HepG2 (cell line): Measurements from ENCODE around the gene SRP68. TPM values are rescaled to one million over a fixed set of nuclear protein-coding genes. Genes with fewer than 3 reads are reported as not detected.
A peak's percentile ranks its signal among the peaks of the same experiment; 100 is the strongest.

Experiments
- BRD4 ChIP-seq: sonication (generic); formaldehyde crosslinking; IDR thresholded peaks from 2 replicates; pipeline ENCODE4 v1.4.0; 2020; ENCODE audit warnings: missing genetic modification reagents
- FOXP1 ChIP-seq, 2 experiments: fragments of 450-650 bp in 1 of 2; IDR thresholded peaks; 2 replicates each; pipeline ENCODE4 v1.6.1; 2017 to 2018; ENCODE audit warnings: antibody characterized with exemption in 1 of 2
- HNF4G ChIP-seq, 2 experiments: sonication (generic) in 1 of 2; formaldehyde crosslinking in 1 of 2; IDR thresholded peaks; 2 replicates each; pipeline versions ENCODE4 v1.4.0 to v1.6.1; 2011 to 2020; ENCODE audit warnings: borderline replicate concordance in 2 of 2, low read depth in 2 of 2, mild to moderate bottlenecking in 2 of 2, low read length in 1 of 2, missing genetic modification reagents in 1 of 2, moderate library complexity in 1 of 2
- HNRNPH1 ChIP-seq: fragments of 200-400 bp; formaldehyde crosslinking; optimal IDR thresholded peaks from 2 replicates; pipeline ENCODE3; 2017; ENCODE audit warnings: mild to moderate bottlenecking, low read depth, low read length
- KDM4B ChIP-seq: sonication (generic); formaldehyde crosslinking; IDR thresholded peaks from 2 replicates; pipeline ENCODE4 v1.4.0; 2020; ENCODE audit warnings: missing genetic modification reagents
- NAIF1 ChIP-seq: sonication (generic); formaldehyde crosslinking; IDR thresholded peaks from 2 replicates; pipeline ENCODE4 v1.5.0; 2020; ENCODE audit warnings: mild to moderate bottlenecking, missing genetic modification reagents, borderline replicate concordance
- RFXAP ChIP-seq: sonication (generic); formaldehyde crosslinking; IDR thresholded peaks from 2 replicates; pipeline ENCODE4 v1.4.0; 2020; ENCODE audit warnings: missing genetic modification reagents, borderline replicate concordance
- SP5 ChIP-seq: IDR thresholded peaks from 2 replicates; pipeline ENCODE4 v1.6.1; 2016; ENCODE audit warnings: low read depth, borderline replicate concordance
- TRAFD1 ChIP-seq: sonication (generic); formaldehyde crosslinking; IDR thresholded peaks from 2 replicates; pipeline ENCODE4 v1.5.1; 2020; ENCODE audit warnings: missing genetic modification reagents, mild to moderate bottlenecking, borderline replicate concordance
- ZFP90 ChIP-seq: sonication (generic); formaldehyde crosslinking; IDR thresholded peaks from 2 replicates; pipeline ENCODE4 v1.8.0; 2022; ENCODE audit warnings: missing genetic modification reagents, mild to moderate bottlenecking, inconsistent platforms, borderline replicate concordance
- ZMYM4 ChIP-seq: sonication (generic); formaldehyde crosslinking; IDR thresholded peaks from 2 replicates; pipeline ENCODE4 v1.8.1; 2023; ENCODE audit warnings: mild to moderate bottlenecking, missing genetic modification reagents
- ZNF17 ChIP-seq: sonication (generic); formaldehyde crosslinking; IDR thresholded peaks from 2 replicates; pipeline ENCODE4 v1.5.0; 2020; ENCODE audit warnings: mild to moderate bottlenecking, missing genetic modification reagents
- ZNF281 ChIP-seq: sonication (generic); formaldehyde crosslinking; IDR thresholded peaks from 2 replicates; pipeline ENCODE4 v1.4.0; 2020; ENCODE audit warnings: missing genetic modification reagents, borderline replicate concordance
- ZNF557 ChIP-seq: sonication (generic); formaldehyde crosslinking; IDR thresholded peaks from 2 replicates; pipeline ENCODE4 v1.4.0; 2020; ENCODE audit warnings: missing genetic modification reagents
- ZNF75D ChIP-seq: sonication (generic); formaldehyde crosslinking; IDR thresholded peaks from 2 replicates; pipeline ENCODE4 v1.8.1; 2023; ENCODE audit warnings: missing genetic modification reagents, mild to moderate bottlenecking, borderline replicate concordance
- ZSCAN12 ChIP-seq: sonication (generic); formaldehyde crosslinking; IDR thresholded peaks from 2 replicates; pipeline ENCODE4 v1.9.0; 2021; ENCODE audit warnings: mild to moderate bottlenecking, missing genetic modification reagents
- polyA plus RNA-seq, 8 experiments: library from polyadenylated mRNA; depleted of rRNA in 3 of 8; stranded (reverse) in 7 of 8; unstranded in 1 of 8; fragments of >200 nt; fragmentation: Illumina TruSeq in 4 of 8; extraction: Trizol in 4 of 8; gene quantifications; 2 replicates each; pipeline versions ENCODE4 v1.2.1 to v1.2.3, GENCODE V29; 2011 to 2016; ENCODE audit warnings: low read depth in 4 of 8, missing spikeins in 1 of 8, mixed read lengths in 1 of 8; ENCODE audit not compliant: insufficient read depth in 1 of 8
- total RNA-seq, 5 experiments: library from RNA; depleted of rRNA; stranded (reverse); fragments of >200 nt; fragmentation: Illumina TruSeq; extraction: Trizol; gene quantifications; 2 replicates each; pipeline ENCODE4 v1.2.3, GENCODE V29; 2016; ENCODE audit warnings: low read depth in 1 of 5
- TF ChIP-seq, protein P1 (sequence below): IDR thresholded peaks from 2 replicates; pipeline ENCODE4 v1.6.1; 2016; ENCODE audit warnings: mild to moderate bottlenecking, missing biosample characterization, missing genetic modification reagents
- TF ChIP-seq, protein P2 (sequence below), 2 experiments: sonication (generic) in 1 of 2; formaldehyde crosslinking in 1 of 2; IDR thresholded peaks; 2 replicates each; pipeline versions ENCODE4 v1.4.0 to v1.6.1; 2018 to 2020; ENCODE audit warnings: missing genetic modification reagents in 2 of 2, borderline replicate concordance in 1 of 2, low read depth in 1 of 2, mild to moderate bottlenecking in 1 of 2, missing biosample characterization in 1 of 2
- TF ChIP-seq, protein P3 (sequence below): sonication (generic); formaldehyde crosslinking; IDR thresholded peaks from 2 replicates; pipeline ENCODE4 v1.4.0; 2020; ENCODE audit warnings: missing genetic modification reagents, mild to moderate bottlenecking, borderline replicate concordance

SRP68 gene
- total and polyA plus RNA-seq, 2 of the 13 experiments (the other 11 are each of a cell fraction or from before 2014, with no cell fraction given) = 39.8 to 74.3 TPM

GRCh38 chr17:76072148-76072858 is at the start of gene SRP68 (continued):
- TF ChIP-seq ZNF557 (CRISPR knock-in tag) = 0 out of 2 replicates have a peak, but pooled peaks have one; percentile 18
- peak; percentile 82; the same call in 1 of the 2 replicates for TF ChIP-seq ZMYM4 (CRISPR knock-in tag)
- no peak; the same call in 1 of the 2 replicates for TF ChIP-seq ZSCAN12 (CRISPR knock-in tag)
- peak; percentile 91 for TF ChIP-seq BRD4 (CRISPR knock-in tag)
- no peak for TF ChIP-seq HNF4G (IDR thresholded peaks at IDR 0.05; ENCODE audit: borderline replicate concordance, low read depth, low read length)
- 0 out of 2 replicates have a peak, but pooled peaks have one; percentile 42 for TF ChIP-seq HNF4G (CRISPR knock-in tag; IDR thresholded peaks at IDR 0.05; ENCODE audit: borderline replicate concordance, low read depth)
- TF ChIP-seq ZNF17 = no peak
- TF ChIP-seq, protein P1, sequence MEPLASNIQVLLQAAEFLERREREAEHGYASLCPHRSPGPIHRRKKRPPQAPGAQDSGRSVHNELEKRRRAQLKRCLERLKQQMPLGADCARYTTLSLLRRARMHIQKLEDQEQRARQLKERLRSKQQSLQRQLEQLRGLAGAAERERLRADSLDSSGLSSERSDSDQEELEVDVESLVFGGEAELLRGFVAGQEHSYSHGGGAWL (CRISPR knock-in tag) = peak; percentile 91
- TF ChIP-seq ZFP90 (CRISPR knock-in tag) = peak; percentile 41; the same call in 1 of the 2 replicates
- peak; percentile 59; the same call in 1 of the 2 replicates for TF ChIP-seq ZNF281
- TF ChIP-seq SP5 = peak; percentile 76; the same call in 1 of the 2 replicates
- TF ChIP-seq, protein P2, sequence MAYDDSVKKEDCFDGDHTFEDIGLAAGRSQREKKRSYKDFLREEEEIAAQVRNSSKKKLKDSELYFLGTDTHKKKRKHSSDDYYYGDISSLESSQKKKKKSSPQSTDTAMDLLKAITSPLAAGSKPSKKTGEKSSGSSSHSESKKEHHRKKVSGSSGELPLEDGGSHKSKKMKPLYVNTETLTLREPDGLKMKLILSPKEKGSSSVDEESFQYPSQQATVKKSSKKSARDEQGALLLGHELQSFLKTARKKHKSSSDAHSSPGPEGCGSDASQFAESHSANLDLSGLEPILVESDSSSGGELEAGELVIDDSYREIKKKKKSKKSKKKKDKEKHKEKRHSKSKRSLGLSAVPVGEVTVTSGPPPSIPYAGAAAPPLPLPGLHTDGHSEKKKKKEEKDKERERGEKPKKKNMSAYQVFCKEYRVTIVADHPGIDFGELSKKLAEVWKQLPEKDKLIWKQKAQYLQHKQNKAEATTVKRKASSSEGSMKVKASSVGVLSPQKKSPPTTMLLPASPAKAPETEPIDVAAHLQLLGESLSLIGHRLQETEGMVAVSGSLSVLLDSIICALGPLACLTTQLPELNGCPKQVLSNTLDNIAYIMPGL (CRISPR knock-in tag; IDR thresholded peaks at IDR 0.05; ENCODE audit: borderline replicate concordance in 1 of 2, low read depth in 1 of 2) = peak; percentile 91 to 97
- TF ChIP-seq, protein P3, sequence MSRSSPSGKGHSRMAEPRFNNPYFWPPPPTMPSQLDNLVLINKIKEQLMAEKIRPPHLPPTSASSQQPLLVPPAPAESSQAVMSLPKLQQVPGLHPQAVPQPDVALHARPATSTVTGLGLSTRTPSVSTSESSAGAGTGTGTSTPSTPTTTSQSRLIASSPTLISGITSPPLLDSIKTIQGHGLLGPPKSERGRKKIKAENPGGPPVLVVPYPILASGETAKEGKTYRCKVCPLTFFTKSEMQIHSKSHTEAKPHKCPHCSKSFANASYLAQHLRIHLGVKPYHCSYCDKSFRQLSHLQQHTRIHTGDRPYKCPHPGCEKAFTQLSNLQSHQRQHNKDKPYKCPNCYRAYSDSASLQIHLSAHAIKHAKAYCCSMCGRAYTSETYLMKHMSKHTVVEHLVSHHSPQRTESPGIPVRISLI (CRISPR knock-in tag) = peak; percentile 56; the same call in 1 of the 2 replicates
- TF ChIP-seq NAIF1 = peak; percentile 27; the same call in 1 of the 2 replicates
- no peak for TF ChIP-seq TRAFD1 (CRISPR knock-in tag)
- peak; percentile 7; the same call in 1 of the 2 replicates for TF ChIP-seq ZNF75D (CRISPR knock-in tag)
- TF ChIP-seq KDM4B (CRISPR knock-in tag) = peak; percentile 97
- no peak for TF ChIP-seq HNRNPH1
- no peak for TF ChIP-seq FOXP1 (IDR thresholded peaks at IDR 0.05)
- TF ChIP-seq FOXP1 (CRISPR knock-in tag; IDR thresholded peaks at IDR 0.05) = no peak
- peak; percentile 81; the same call in 1 of the 2 replicates for TF ChIP-seq RFXAP
